Stimulated activated CD8-positive, alpha-beta memory T cell treated with anti-CD3 and anti-CD28 coated beads, Interleukin-7, amount 100 ng/mL, for 24 hours (primary cell): ENCODE measurements around the gene COL5A2.

Experiments used
- DNase-seq: peaks from one replicate; pipeline ENCODE4 v3.0.0-alpha.2; 2020; ENCODE audit warnings: low read depth

COL5A2 gene

GRCh38 chr2:189179570-189179950 lies at the start of gene COL5A2:
Gene COL5A2 (minus strand): TSS chr2:189179761. CDS start chr2:189179604, 157 bp downstream.
- DNase-seq = no peak

GRCh38 chr2:189226017-189226416 lies 46.5 kb upstream of the COL5A2 start:
- DNase-seq = no peak

- no peak for DNase-seq
These were observed 45.5 kb upstream of the COL5A2 start for GRCh38 chr2:189225032-189225431.

DNA sequence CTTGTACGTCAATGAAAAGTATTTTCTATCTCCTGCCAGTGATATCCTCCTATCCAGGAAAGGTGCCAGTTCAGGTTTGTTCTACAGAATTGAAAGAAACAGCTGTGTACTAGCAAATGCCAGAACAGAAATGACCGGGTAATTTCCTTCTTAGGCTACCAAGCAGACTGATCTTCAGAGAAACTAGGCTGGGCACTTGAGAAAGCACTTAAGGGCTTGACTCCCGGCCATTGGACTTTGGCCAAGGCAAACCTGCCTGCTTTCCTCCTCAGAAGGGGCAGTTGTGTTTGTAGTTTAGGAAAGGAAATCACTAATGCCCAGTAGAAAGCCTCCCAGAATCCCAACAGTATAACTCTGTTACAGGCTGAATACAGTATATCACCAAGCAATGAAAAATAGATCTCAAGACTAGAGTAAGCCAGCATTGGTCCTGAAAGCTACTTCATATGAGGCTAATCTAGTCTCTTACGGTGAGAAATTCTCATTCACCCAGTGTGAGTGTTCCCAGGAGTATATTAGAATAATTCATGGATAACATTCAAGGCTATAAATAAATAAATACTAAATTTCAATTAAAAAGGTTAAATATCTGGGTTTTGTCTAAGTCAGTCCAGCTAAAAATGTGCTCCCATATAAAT lies 43.0 kb upstream of the COL5A2 start:
- DNase-seq = no peak

- no peak for DNase-seq
These were observed 42.4 kb upstream of the COL5A2 start for GRCh38 chr2:189221811-189222467.

GRCh38 chr2:189218236-189218635 lies 38.7 kb upstream of the COL5A2 start:
- DNase-seq = no peak

GRCh38 chr2:189217541-189217940 lies 38.0 kb upstream of the COL5A2 start:
- no peak for DNase-seq

- no peak for DNase-seq
These were observed 37.5 kb upstream of the COL5A2 start for GRCh38 chr2:189217051-189217450.

DNA sequence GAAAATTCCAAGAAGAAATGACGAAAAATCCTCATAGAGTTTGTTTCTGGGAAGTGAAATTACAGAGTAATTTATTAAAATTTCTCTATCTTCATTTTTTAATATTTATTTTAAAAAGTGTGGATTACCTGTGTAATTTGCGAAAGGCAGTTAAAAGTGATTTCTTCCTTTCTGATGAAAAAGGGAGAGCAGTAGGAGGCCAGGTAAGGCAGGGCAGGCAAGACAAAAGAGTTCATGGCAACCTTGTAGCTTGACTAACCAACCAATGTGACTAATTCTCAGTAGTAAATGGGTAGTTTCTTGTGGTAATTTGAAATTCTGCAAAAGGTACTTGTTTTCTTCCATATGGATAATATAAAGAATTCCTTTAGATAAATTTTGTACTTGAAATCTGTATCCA lies 34.9 kb upstream of the COL5A2 start:
- DNase-seq = no peak

- no peak for DNase-seq
These were observed 33.7 kb upstream of the COL5A2 start for GRCh38 chr2:189213250-189213649.

DNA sequence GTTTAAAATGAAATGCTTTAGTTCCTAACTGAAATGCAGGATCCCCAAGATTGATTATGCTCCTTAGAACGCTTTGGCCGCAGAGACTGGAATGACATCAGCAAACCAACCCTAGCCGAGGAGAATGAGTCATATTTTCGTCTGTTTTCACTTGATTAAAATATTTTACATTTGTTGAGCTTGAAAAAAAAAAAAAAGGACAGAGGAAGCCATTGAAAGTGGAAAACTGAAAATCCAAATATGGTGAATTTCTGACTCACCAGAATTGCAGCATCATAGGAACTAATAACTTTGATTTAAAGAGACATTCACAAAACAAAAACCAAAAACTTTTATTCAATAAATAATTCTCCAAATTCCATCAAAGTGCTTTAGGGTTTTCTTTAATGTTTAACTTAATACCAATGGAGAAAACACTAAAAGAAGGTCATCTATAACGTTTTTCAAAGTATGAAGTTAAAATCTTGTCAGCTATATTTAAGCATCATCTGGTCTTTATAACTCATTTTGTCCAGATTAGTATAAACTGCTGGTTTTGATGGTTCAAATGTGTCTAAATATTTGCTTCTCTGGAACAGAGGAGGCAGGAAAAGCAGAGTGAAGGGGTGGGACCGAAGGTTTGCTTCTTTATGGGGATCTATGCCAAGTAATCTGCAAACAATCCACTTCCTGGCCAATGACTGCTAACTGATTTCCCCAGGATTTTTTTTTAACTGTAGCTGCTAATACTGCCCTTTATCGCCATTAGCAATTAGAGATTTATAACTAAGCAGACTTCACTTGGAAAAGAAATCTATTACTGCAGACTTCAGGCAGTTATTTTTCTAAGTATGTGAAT lies 30.9 kb upstream of the COL5A2 start:
- no peak for DNase-seq

GRCh38 chr2:189208254-189208653 lies 28.7 kb upstream of the COL5A2 start:
- no peak for DNase-seq

DNA sequence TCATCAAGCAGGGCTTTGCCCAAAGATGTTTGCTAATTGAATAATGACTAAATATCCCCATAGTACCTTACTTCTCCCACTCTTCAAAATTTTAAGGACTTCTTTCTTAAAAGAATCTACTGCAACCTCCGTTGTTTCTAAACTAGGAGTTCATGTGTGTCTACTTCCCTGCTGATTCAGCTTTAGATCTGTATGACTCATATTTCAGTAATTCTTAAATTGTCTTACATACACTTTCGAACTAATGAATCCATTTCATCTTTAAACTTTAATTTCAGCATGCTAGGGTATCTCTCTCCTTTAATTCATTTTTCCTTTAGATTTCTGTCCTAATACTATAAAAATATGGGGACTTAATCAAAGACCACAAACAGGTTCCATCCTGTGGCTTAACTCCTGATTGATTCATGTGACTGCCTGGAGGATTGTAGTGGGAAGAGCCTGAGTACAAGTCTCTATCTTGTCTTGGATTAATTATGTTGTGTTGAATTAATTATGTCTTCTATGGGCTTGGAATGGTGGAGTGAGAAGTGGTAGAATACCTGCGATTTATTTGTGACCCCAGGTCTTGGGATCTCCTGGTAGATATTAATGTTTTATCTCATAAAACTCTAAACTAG lies 24.9 kb upstream of the COL5A2 start:
- no peak for DNase-seq

- no peak for DNase-seq
These were observed 23.7 kb upstream of the COL5A2 start for GRCh38 chr2:189203177-189203799.

GRCh38 chr2:189199797-189200196 lies 20.2 kb upstream of the COL5A2 start:
- no peak for DNase-seq

DNA sequence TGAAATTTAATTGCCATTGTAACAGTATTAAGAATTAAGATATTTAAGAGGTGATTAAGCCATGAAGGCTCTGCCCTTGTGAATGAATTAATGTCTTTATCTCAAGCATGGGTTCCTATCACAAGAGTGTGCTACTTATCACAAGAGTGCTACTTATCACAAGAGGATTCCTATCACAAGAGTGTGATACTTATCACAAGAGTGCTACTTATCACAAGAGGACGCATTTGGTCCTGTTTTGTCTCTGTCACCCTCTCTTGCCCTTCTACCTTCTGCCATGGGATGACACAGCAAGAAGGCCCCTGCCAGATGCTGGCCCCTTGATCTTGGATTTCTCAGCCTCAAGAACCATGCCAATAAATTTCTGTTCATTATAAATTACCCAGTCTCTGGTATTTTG lies 13.2 kb upstream of the COL5A2 start:
- no peak for DNase-seq

- DNase-seq = no peak
These were observed 12.2 kb upstream of the COL5A2 start for GRCh38 chr2:189191766-189192165.

DNA sequence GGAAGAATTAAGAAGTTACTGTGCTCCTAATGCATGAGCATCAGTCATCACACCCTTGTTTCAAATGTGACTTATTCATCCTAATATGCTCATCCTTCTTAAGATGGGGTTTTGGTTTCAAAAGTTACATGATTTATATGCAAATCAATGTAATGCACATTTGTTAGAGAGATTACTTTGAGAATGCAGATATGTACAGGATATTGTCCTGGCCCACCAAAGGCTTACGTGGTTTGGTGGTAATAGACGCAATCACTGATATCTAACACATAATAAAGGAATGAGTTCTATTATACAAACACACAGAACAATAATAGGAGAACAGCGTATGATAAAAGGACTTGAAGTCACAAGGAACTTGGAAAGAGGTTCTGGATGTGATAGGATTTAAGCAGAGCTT lies 11.1 kb upstream of the COL5A2 start:
- no peak for DNase-seq

- DNase-seq = no peak
These were observed 8.7 kb upstream of the COL5A2 start for GRCh38 chr2:189188115-189188805.

GRCh38 chr2:189183170-189183569 lies 3.6 kb upstream of the COL5A2 start:
- DNase-seq = no peak

DNA sequence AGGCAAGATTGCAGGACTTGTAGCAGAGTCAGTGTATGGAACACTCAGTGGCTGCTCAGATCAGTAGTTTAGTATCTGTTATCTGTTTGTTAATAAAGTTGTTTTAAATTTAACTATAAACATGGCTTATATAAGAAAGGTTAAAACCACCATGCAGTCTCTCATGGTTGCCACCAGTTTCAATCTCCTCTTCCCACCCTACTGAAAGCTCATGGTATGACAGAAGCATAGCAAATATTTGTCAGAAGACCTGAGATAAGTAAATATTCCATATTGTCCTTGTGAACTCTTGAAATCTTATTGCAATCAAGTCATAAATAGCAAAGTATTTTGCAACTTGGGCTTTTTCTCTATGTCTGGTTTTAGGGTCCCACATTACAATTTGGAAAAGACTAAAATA lies 2.1 kb upstream of the COL5A2 start:
- DNase-seq = no peak
